Sciatic nerve (tissue), 2 donors: ENCODE measurements around the gene UROC1. TPM values are rescaled to one million over a fixed set of nuclear protein-coding genes. Genes with fewer than 3 reads are reported as not detected.
A peak's percentile ranks its signal among the peaks of the same experiment; 100 is the strongest.

Source experiments
- ATAC-seq: fragments of 200-7000 bp; cut with Tn5 transposase; one replicate; pipeline ENCODE4 v1.9.1; 2020; ENCODE audit warnings: mild to moderate bottlenecking, moderate library complexity
- DNase-seq: peaks from one replicate; pipeline ENCODE4 v3.0.0-alpha.2; 2020; ENCODE audit warnings: low spot score
- intact Hi-C: fragments of 100-400 bp; cut with DNase I; formaldehyde crosslinking; loops from one replicate; pipeline ENCODE4 v1.14.2; 2022
- total RNA-seq: library from RNA; stranded (reverse); fragmentation: NEBNext Ultra II Directional; extraction: Animal tissue kit (Norgen Biotek cat#: 25700); gene quantifications from one replicate; pipeline ENCODE4 v1.2.1, GENCODE V29; 2021
- donor health status: DM: no; HTN: no; CAD: no.
- donor health status: DM: no; HTN: no; CAD: no.

The UROC1 gene
- total RNA-seq, 1 donor from 2014 or later: not detected

DNA sequence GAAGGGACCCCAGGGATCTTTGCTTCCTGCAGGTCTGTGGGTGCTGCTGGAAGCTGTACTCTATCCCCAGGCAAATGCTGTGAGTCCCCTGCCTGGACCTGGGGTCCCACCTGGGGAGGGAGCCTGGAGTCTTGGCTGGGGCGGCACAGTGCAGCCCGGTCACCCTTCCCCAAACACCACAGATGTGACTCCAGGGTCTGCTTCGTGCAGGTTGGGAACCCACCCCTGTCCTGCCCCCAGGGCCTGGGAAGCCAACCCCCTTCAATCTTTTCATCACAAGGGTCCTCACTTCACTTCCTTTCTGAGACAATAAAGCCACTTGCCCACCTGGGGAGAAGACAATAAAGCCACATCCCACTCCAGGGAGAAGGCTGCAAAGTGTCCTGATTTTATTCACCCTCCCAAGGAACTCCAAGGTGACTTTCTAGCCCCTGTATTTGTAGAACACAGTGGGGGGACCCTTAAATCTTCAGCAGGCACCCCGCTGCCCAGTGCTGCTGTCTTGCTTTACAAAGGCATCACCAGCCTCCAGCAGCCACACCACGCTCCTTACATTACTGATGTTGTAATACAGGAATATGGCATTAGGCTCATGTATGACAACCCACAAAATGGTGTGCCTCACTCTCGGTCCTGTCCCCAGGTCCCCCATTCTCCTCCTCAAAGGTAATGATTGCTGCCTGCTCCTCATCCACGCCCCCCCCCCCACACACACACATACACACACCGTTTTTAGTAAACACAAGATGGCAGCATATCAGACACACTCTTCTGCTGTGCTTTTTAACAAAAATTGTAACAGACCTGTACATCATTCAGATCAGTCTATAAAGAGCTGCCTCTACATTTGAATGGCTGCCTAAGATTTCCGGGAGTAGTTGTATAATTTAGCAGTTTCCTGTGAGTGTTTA lies 31.2 kb upstream of the UROC1 start:
- intact Hi-C loops: no loop called here
- ATAC-seq: no peak
- peak; percentile 30 for DNase-seq

DNA sequence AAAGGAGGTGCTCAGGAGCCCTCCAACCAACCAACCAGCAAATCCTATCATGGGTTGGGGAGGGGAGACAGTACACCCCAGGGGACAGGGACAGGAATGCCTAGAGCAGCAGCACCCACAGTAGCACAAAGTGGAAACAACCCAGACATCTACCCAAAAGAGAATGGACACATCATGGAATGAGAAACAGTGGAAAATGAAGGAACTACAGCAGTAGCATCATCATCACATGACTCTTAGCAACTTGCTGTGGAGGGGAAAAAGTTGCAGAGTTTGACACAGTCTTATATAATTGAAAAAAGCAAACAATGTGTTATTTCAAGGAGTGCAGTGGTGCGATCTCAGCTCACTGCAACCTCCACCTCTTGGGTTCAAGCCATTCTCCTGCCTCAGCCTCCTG lies 30.1 kb upstream of the UROC1 start:
- intact Hi-C loops: no loop called here
- ATAC-seq (no peak), DNase-seq (peak; percentile 22)

DNA sequence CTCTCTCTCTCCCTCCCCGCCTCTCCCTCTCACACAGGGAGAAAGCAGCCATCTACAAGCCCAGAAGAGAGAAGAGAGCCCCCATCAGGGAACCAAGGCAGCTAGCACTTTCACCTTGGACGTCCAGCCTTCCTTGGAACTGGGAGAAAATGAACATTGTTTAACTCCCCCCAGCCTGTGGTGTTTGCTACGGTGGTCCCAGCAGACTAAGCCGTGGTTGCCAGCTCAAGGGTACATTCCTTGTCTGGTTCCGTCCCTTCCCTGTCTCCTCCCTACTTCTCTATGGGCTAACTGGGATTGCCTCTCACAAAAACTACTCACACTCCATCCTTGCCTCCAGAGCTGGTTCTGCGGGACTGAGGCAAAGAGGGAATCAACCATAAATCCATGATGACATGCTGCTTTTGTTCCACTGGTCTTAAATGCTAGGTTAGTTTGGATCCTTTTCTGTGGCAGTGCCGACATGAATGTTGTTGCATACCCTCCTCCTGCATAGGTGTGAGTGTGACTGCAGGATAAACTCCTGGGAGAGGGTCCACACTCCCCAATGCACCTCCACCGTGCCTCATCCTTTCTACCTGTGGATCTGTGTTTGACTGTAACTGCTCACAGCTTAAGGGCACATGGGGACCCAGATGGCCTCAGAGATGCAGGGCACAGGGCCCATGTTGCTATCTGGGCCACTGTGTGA lies 29.1 kb upstream of the UROC1 start:
- no peak for DNase-seq
- intact Hi-C loops: no loop called here
- no peak for ATAC-seq

DNA sequence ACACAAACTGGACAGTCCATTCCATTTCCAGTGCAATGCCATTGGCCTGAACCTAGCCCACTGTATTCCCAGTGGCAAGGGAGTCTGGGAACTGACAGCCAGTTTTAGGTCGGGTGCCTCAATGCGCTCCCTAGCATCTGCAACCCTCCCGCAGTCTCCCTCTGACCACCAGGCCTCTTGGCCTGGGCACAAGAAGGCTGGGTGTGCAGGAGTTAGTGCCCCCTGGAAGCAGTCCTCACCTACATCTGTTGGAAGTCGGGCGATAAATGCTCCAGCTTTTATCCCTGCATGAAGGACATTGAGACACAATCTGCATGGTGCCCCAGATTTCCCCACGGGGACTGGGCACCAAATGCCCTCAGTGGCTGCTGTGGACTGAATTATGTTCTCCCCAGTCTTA lies 28.4 kb upstream of the UROC1 start:
- peak; percentile 19 for DNase-seq
- intact Hi-C loops: no loop called here
- no peak for ATAC-seq

DNA sequence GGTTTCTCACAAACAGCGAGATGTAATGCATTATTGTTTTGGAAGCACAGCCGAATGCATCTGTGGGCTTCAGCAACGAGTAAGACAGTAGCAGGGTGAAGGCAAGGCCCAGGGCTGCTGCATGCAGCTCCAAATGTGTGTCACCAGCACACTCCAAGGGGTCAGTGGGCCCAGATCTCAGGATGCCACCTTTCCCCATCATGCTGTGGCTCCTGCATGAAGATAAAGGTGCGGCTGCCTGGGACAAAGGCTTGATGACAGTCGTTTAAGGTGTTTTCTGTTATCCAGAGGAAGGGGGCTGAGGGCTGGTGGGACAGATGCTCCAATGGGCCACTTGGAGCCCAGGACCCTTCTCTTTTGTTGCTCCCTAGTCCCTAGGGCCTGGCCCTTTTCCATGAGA lies 28.0 kb upstream of the UROC1 start:
- peak; percentile 21 for DNase-seq
- intact Hi-C loops: no loop called here

DNA sequence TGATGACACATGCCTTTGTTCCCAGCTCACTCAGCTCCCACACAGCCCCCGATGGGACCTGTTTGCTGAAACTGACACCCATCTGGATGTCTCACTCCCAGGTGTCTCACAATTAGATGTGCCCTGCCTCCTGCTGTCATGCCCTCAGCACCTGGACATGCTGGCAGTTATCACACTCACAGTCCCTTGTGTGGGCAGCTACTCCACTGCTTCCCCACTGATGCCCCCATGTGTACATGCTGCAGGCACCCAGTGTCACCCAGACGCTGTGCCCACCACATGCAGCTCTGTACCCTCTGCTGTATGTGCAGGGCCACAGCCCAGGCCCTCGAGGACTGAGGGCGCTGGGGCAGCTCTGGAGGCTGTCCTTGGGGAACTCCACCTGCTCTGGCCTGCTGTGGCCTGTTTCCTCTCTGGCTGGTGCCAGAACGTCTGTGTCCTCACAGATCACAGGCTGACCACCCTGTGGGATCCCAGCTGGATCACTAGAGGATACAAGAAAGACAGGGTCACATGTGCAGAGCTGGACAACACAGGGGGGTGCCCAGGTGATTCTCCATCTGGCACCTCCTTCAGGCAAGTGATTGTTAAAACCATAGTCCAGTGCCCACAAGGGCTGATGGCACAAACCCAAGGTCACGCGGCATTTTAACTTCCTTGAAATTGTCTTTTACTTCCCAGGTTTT lies 27.2 kb upstream of the UROC1 start:
- intact Hi-C loops: no loop called here
- no peak for ATAC-seq
- peak; percentile 31 for DNase-seq

More for the DNA sequence above, 28.0 kb upstream of the UROC1 start:
- ATAC-seq: no peak

DNA sequence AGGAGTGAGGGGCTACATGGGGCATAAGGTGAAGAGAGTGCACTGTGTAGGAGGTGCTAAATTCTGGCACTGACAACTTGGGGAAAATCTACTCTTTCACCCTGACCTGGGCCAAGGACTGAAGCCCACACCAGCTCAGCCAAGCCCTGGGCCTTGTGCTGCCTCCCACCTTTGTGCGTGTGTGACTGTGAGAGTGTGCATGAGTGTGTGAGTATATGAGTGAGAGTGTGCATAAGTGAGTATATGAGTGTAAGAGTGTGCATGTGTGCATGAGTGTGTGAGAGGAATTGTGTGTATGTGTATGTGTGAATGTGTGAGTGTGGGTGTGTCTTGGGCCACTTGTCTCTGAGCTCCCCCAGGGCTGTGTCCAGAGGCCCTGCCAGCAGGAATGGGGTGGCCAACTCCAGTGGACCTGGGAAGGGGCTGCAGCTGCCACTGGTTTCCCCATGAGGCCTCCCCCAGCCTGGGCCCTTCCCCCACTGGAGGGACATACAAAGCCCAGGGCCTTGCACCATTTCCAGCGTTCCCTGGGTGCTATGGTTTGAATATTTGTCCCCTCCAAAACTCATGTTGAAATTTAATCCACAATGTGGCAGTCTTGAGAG lies 26.0 kb upstream of the UROC1 start:
- ATAC-seq: no peak
- peak; percentile 38 for DNase-seq

DNA sequence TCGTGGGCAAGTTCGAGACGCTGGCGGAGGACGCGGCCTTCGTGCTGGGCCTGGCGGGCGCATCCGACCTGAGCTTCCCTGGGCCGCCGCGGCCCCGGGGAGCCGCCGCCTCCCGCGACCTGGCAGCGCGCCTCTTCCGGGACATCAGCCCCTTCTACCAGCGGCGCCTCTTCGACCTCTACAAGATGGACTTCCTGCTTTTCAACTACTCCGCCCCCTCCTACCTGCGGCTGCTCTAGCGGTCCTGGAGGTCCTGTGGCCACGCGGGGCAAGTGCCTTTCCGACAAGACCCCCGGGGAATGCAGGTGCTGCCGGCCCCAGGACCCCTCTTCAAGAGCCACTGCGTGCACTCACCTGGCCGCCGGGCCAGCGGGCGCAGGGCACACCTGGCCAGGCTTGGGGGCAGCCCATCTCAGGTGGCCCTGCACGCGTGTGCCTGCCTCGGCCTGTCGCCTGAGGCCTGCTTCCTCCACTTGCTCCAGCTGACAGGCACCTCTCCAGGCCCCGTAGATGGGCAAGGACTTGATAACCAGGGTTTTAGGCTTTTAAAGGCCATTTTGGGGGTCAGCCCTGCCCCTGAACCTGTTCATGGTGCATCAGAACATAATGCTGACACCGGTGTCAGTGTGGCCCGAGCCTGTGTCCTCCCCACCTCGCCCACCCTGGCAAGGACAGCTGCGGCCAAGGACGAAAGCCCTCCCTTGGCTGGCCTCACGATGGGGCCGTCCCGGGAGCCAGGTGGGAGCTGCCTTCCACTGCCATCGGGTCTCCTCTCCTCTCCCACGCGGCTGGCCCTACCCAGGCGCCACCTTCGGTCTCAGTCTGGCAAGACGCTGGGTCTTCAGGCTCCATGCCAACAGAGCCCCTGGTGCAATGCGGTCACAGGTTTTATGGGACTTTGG lies 25.0 kb upstream of the UROC1 start:
- peak; percentile 50 for DNase-seq
- intact Hi-C loops: no loop called here
- ATAC-seq: no peak

More for the DNA sequence above, 26.0 kb upstream of the UROC1 start:
- intact Hi-C loops: no loop called here

DNA sequence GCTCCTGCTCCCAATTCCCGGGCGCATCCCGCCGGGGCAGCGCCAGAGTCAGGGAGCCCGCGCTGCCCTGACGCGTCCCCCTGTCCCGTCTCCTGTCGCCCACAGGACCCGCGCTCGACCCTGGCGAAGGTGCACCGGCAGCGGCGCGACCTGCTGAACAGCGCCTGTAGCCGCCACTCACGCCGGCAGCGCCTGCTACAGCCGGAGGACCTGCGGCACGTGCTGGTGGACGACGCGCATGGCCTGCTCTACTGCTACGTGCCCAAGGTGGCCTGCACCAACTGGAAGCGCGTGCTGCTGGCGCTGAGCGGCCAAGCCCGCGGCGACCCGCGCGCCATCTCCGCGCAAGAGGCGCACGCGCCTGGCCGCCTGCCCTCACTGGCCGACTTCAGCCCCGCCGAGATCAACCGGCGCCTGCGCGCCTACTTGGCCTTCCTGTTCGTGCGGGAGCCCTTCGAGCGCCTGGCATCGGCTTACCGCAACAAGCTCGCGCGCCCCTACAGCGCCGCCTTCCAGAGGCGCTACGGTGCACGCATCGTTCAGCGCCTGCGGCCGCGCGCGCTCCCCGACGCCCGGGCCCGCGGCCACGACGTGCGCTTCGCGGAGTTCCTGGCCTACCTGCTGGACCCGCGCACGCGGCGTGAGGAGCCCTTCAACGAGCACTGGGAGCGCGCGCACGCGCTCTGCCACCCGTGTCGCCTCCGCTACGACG lies 24.2 kb upstream of the UROC1 start:
- ATAC-seq (no peak), DNase-seq (peak; percentile 42)
- intact Hi-C loops: no loop called here

DNA sequence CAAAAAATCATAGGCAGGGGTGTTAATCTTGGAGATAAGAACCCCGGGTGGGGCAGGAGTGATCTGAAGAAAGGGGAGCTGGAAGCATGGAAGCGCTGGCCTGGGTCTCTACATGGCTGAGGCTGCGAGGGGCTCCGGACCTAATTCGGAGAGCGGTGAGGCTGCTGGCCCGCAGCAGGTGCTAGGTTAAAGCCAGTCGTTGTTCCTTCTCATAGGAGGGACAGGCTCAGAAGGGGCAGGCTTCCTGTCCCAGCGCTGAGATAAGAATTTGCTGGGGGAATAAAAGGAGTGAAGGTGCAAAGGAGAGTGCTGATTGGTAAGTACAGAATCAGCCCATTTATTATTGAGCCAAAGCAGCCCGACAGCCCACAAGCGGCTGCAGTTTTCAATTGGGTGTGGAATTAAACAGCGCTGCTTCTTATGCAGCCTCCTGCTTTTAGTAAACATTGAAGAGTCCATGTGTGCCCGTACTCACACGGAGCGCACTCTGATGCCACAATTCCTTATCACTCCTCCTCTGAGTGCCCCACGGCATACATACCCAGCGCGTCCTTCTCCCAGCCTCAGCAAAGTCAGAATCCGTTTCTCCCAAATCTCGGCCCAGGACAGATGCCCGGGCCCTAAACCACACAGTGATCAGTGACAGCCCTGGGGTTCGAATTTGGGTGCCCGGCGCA lies 23.5 kb upstream of the UROC1 start:
- DNase-seq (peak; percentile 45), ATAC-seq (no peak)
- intact Hi-C loops: no loop called here

DNA sequence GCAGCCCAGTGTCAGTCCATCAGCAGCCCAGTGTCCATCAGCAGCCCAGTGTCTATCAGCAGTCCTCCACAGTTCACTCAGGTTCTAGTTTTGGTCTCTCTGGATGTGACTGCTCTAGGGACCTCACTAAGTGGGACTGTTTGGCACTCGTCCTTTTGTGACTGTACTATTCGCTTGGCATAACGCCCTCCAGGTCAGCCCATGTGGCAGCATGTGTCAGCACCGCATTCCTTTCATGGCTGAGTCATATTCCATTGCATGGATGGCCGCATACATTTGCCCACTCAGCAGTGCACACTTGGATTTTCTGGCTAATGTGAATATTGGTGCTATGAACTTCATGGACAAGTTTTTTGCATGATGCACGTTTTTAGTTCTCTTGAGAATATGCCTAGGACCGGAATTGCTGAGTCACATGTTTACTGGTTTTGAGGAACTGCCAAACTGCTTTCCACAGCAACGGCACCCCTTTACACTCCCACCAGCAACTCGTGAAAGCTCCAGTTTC lies 22.8 kb upstream of the UROC1 start:
- intact Hi-C loops: no loop called here
- DNase-seq: peak; percentile 52
- peak; percentile 30 for ATAC-seq

DNA sequence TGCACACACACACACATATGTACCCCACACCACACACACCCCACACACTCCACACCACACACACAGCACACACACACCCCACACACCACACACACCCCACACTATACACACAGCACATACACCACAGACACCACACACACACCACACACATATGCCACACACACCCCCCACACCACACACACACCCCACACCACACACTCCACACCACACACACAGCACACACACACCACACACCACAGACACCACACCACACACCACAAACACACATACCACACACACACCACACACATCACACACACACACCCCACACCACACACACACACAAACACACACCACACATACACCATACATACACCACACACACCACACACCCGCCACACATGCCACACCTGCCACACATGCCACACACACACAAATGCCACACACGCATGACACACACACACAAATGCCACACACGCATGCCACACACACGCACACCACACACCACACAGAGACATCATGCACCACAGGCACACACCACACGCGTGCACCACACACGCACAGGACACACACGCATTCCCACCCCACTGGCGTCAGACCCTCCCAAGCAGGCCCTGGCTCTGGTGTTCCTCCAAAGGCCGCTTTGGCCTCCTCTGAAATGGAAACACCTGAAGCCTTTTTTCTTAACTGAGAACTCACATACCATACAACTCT lies 22.1 kb upstream of the UROC1 start:
- ATAC-seq: no peak
- intact Hi-C loops: no loop called here
- peak; percentile 28 for DNase-seq

DNA sequence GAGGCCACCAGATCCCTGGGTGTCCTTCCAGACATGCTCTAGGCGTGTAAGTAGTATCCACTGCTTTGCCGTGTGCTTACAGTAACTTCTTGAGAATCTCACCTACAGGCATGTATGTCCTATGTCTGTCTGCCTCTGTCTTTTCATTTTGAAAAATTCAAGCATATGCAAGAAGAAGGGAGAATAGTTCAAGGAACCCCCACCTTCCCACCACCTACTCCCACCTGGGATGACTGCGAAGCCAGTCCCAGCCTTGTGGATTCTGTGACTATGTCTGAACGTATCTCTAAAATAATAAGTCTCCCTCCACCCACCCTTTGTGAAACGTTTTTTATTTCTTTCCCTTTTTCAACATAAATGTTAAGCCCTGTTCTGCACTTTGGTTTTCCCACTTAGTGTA lies 21.4 kb upstream of the UROC1 start:
- intact Hi-C loops: no loop called here
- no peak for ATAC-seq
- no peak for DNase-seq

DNA sequence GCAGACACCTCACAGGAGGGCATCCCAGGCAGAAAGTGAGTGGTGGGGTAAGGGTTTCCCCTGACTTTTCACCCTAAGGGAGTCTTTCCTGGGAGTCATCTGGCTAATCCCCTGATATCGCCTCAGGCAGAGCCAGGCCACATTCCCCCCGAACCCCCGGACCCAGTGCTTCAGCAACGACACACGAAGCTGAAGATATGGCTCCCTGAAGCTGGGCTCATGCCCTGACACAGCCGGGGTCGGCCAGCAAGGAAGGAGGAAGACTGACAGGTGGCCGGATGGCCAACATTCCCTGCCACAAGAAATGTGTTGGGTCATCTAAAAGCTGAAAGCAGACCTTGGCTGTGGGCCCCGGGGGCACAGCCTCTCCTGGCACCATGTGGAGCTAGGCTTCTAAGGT lies 20.7 kb upstream of the UROC1 start:
- ATAC-seq: no peak
- peak; percentile 53 for DNase-seq
- intact Hi-C loops: no loop called here

DNA sequence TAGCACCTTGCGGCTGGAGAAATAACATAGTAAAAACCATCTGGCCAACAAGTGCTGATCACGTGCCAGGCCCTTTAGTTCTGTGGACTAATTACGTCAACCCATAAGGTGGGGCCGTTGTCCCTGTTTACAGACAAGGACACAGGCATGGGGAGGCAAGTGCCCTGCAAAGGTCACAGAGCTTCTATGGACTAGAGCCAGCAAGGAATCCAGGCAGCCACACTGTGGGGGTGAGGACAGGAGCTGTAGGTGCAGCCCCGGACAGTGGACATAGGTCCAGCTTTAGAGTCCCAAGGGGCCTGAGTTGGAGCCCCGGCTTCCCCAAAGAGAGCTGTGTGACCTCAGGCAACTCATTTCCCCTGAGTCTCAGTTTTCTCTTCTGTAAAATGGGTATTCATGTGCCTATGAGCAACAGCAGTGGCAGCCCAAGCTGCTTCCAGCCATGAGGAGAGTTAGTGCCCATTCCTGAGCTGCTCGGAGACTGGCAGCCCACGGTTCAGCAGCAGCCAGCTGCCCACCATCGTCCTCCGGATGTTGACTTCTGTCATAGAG lies 20.2 kb upstream of the UROC1 start:
- ATAC-seq: no peak
- DNase-seq: peak; percentile 42

DNA sequence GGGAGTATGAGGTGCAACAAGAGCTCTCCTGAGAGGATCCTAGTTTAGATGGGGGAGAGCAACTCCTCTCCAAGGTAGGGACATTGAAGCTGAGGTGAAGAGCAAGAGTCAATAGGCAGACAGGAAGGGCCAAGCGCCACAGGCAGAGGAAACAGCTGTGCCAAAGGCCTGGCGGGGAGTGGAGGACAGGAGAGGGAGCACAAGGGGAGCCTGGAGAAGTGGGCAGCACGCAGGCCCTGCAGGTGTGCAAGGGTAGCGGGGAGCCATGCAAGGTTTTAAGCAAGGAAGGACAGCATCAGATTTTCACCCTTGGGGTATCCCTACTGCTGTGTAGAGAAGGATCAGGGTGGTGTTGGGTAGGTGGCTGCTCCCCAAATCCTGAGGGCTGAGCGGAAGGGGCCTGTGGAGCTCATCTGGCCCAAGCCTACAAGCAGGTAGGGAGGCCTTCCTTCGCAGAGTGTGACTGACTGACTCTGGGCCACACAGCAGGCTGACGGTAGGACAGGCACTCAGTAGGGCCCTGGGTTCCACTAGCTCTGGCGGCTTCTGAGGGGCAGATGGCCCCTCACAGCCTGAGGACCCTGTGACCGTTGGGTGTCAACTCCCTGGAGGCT lies 19.6 kb upstream of the UROC1 start:
- ATAC-seq (no peak), DNase-seq (peak; percentile 32)
- intact Hi-C loops: no loop called here

More for the DNA sequence above, 20.2 kb upstream of the UROC1 start:
- intact Hi-C loops: no loop called here
